ENCODE results near the gene NDUFA6. TPM values are rescaled to one million over a fixed set of nuclear protein-coding genes. Genes with fewer than 3 reads are reported as not detected.
A peak's percentile ranks its signal among the peaks of the same experiment; 100 is the strongest.

The NDUFA6 gene
- total and polyA plus RNA-seq, 10 of the 15 experiments (the other 5 are each of a cell fraction or from before 2014, with no cell fraction given) = 85.9 to 511 (median 128) TPM

- TF ChIP-seq, protein P1, sequence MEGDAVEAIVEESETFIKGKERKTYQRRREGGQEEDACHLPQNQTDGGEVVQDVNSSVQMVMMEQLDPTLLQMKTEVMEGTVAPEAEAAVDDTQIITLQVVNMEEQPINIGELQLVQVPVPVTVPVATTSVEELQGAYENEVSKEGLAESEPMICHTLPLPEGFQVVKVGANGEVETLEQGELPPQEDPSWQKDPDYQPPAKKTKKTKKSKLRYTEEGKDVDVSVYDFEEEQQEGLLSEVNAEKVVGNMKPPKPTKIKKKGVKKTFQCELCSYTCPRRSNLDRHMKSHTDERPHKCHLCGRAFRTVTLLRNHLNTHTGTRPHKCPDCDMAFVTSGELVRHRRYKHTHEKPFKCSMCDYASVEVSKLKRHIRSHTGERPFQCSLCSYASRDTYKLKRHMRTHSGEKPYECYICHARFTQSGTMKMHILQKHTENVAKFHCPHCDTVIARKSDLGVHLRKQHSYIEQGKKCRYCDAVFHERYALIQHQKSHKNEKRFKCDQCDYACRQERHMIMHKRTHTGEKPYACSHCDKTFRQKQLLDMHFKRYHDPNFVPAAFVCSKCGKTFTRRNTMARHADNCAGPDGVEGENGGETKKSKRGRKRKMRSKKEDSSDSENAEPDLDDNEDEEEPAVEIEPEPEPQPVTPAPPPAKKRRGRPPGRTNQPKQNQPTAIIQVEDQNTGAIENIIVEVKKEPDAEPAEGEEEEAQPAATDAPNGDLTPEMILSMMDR (IDR thresholded peaks at IDR 0.05 in 2 of 3, conservative IDR thresholded peaks at IDR 0.05 in 1 of 3; ENCODE audit: control insufficient read depth in 2 of 3, extremely low read depth in 1 of 3, insufficient read depth in 1 of 3, low read depth in 3 of 3, low read length in 3 of 3) = peak in 2 of 3 experiments; percentile 20 to 34; a peak in 3 of 6 replicates
- TF ChIP-seq, protein P2, sequence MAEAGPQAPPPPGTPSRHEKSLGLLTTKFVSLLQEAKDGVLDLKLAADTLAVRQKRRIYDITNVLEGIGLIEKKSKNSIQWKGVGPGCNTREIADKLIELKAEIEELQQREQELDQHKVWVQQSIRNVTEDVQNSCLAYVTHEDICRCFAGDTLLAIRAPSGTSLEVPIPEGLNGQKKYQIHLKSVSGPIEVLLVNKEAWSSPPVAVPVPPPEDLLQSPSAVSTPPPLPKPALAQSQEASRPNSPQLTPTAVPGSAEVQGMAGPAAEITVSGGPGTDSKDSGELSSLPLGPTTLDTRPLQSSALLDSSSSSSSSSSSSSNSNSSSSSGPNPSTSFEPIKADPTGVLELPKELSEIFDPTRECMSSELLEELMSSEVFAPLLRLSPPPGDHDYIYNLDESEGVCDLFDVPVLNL (IDR thresholded peaks at IDR 0.05; ENCODE audit: low read depth, low read length) = no peak
- TF ChIP-seq, protein P3, sequence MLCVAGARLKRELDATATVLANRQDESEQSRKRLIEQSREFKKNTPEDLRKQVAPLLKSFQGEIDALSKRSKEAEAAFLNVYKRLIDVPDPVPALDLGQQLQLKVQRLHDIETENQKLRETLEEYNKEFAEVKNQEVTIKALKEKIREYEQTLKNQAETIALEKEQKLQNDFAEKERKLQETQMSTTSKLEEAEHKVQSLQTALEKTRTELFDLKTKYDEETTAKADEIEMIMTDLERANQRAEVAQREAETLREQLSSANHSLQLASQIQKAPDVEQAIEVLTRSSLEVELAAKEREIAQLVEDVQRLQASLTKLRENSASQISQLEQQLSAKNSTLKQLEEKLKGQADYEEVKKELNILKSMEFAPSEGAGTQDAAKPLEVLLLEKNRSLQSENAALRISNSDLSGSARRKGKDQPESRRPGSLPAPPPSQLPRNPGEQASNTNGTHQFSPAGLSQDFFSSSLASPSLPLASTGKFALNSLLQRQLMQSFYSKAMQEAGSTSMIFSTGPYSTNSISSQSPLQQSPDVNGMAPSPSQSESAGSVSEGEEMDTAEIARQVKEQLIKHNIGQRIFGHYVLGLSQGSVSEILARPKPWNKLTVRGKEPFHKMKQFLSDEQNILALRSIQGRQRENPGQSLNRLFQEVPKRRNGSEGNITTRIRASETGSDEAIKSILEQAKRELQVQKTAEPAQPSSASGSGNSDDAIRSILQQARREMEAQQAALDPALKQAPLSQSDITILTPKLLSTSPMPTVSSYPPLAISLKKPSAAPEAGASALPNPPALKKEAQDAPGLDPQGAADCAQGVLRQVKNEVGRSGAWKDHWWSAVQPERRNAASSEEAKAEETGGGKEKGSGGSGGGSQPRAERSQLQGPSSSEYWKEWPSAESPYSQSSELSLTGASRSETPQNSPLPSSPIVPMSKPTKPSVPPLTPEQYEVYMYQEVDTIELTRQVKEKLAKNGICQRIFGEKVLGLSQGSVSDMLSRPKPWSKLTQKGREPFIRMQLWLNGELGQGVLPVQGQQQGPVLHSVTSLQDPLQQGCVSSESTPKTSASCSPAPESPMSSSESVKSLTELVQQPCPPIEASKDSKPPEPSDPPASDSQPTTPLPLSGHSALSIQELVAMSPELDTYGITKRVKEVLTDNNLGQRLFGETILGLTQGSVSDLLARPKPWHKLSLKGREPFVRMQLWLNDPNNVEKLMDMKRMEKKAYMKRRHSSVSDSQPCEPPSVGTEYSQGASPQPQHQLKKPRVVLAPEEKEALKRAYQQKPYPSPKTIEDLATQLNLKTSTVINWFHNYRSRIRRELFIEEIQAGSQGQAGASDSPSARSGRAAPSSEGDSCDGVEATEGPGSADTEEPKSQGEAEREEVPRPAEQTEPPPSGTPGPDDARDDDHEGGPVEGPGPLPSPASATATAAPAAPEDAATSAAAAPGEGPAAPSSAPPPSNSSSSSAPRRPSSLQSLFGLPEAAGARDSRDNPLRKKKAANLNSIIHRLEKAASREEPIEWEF (IDR thresholded peaks at IDR 0.05; ENCODE audit: insufficient replicate concordance, low read depth, low read length) = no peak
- TF ChIP-seq JUND (IDR thresholded peaks at IDR 0.05; ENCODE audit: low read depth, low read length) (no peak), POLR2AphosphoS2 (IDR thresholded peaks at IDR 0.05; ENCODE audit: low read depth, low read length) (no peak), TBL1XR1 (IDR thresholded peaks at IDR 0.05; ENCODE audit: low read depth, low read length) (no peak), SUZ12 (IDR thresholded peaks at IDR 0.05; ENCODE audit: unreplicated experiment) (no peak), RELB (IDR thresholded peaks at IDR 0.05; ENCODE audit: low read depth) (no peak), SMC3 (IDR thresholded peaks at IDR 0.05; ENCODE audit: borderline replicate concordance, low read length) (0 out of 2 replicates have a peak, but pooled peaks have one; percentile 15), CREM (IDR thresholded peaks at IDR 0.05; ENCODE audit: low read depth) (no peak), RAD51 (IDR thresholded peaks at IDR 0.05) (no peak)
Measured at GRCh38 chr22:42114721-42115120, 24.1 kb upstream of the NDUFA6 start (continued).

All from GM12878 (cell line).